ENCODE measurements around the gene HOXA7.

Gene HOXA7

DNA sequence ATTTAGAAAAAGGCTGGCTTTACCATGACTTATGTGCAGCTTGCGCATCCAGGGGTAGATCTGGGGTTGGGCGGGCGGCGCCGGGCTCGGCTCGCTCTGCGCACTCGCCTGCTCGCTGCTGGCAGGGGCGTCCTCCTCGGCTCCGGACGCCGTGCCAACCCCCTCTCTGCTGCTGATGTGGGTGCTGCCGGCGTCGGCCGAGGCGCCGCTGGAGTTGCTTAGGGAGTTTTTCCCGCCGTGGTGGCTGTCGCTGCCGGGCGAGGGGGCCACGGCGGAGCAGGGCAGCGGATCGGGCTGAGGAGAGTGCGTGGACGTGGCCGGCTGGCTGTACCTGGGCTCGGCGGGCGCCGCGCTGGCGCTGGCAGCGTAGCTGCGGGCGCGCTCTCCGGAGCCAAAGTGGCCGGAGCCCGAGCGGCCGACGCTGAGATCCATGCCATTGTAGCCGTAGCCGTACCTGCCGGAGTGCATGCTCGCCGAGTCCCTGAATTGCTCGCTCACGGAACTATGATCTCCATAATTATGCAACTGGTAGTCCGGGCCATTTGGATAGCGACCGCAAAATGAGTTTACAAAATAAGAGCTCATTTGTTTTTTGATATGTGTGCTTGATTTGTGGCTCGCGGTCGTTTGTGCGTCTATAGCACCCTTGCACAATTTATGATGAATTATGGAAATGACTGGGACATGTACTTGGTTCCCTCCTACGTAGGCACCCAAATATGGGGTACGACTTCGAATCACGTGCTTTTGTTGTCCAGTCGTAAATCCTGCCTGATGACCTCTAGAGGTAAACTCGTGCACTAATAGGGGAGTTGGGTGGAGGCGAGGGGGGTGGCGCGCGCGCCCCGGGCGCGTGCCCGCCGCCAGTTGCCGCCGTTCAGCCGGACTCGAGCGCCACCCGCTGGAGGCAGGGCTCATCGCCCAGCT, 13.2 kb downstream of the HOXA7 start, which contains the start of gene HOXA5:
HOXA5 (minus strand) TSS at position 659 of the 927 bp plus-strand sequence; CDS start at position 585, 74 bp downstream.
- no peaks in the 10 kb centered on the region for H3K4me1 ChIP-seq (ENCODE audit: insufficient read depth, low read length)
- H3K27ac ChIP-seq (ENCODE audit: low read length): no peak within 1 kb of the TSS
- H3K9me3 ChIP-seq (ENCODE audit: insufficient read depth, low read depth, low read length): peaks cover 14% of the 10 kb centered on the region; the same call in 1 of the 2 replicates
- no peaks in the 10 kb centered on the region for H3K36me3 ChIP-seq (ENCODE audit: insufficient read depth, low read depth, low read length)
- peaks cover 100% of the 10 kb centered on the region for H3K27me3 ChIP-seq (ENCODE audit: insufficient read depth, low read length)
- peak within 1 kb of the TSS; percentile 66 for H3K4me3 ChIP-seq (ENCODE audit: low read length)
- H3K9ac ChIP-seq (ENCODE audit: low read depth, low read length): no peak within 1 kb of the TSS

DNA sequence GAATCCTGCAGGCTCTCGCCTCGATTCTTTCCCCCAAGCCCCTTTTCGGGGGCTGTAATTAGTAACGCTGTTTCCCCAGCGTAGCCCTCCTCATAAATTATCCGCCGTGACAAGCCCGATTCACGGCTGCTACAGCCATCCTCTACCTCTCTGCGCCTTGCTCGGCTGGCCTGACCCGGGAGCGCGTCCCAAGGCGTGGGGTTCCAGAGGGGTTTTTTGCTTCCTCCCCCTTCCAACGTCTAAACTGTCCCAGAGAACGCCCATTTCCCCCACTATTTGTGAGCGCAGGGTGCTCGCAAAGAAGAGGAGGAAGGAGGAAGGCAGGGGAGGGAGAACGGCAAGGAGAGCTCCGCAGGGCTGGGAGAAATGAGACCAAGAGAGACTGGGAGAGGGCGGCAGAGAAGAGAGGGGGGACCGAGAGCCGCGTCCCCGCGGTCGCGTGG, 13.9 kb downstream of the HOXA7 start:
- Histone ChIP-seq H3K27me3 (ENCODE audit: insufficient read depth, low read length) (peaks cover 100% of the 10 kb centered on the region), H3K27ac (ENCODE audit: low read length) (no peak overlapping the region), H3K9ac (ENCODE audit: low read depth, low read length) (no peak overlapping the region), H3K9me3 (ENCODE audit: insufficient read depth, low read depth, low read length) (peaks cover 14% of the 10 kb centered on the region; the same call in 1 of the 2 replicates), H3K4me3 (ENCODE audit: low read length) (peak overlapping the region; percentile 66), H3K36me3 (ENCODE audit: insufficient read depth, low read depth, low read length) (no peaks in the 10 kb centered on the region), H3K4me1 (ENCODE audit: insufficient read depth, low read length) (no peaks in the 10 kb centered on the region)

DNA sequence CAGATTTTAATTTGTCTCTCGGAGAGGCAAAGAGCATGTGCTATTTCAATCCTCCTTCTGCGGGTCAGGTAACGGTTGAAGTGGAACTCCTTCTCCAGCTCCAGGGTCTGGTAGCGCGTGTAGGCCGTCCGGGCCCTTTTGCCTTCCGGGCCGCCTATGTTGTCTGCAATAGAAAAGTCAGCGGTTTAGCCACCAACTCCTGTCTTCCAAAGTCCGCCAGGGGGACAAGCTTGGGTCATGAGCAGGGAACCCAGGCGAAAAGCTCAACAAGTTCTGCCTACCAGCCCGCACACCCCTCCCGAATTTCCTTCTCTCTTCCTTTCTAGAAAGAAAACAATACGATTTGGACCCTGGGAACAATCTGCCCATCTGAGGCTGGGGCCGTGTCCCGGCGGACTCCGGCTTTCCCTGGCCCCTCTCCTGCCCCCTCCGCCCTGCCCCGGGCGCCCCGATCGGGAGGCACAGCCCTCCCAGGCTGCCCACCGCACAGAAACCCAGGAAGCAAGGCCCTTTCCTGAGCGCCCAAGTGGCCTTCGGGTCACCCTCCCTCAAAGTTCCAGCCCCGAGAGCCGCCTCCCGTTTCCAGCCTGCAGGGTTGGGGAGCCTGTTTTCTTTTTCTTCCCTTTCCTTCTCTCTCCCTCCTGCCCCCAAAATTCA, 14.4 kb downstream of the HOXA7 start:
- no peaks in the 10 kb centered on the region for H3K36me3 ChIP-seq (ENCODE audit: insufficient read depth, low read depth, low read length)
- no peak overlapping the region for H3K9ac ChIP-seq (ENCODE audit: low read depth, low read length)
- H3K4me1 ChIP-seq (ENCODE audit: insufficient read depth, low read length): no peaks in the 10 kb centered on the region
- H3K27me3 ChIP-seq (ENCODE audit: insufficient read depth, low read length): peaks cover 100% of the 10 kb centered on the region
- H3K9me3 ChIP-seq (ENCODE audit: insufficient read depth, low read depth, low read length): peaks cover 12% of the 10 kb centered on the region; the same call in 1 of the 2 replicates
- H3K4me3 ChIP-seq (ENCODE audit: low read length): no peak overlapping the region
- H3K27ac ChIP-seq (ENCODE audit: low read length): no peak overlapping the region

DNA sequence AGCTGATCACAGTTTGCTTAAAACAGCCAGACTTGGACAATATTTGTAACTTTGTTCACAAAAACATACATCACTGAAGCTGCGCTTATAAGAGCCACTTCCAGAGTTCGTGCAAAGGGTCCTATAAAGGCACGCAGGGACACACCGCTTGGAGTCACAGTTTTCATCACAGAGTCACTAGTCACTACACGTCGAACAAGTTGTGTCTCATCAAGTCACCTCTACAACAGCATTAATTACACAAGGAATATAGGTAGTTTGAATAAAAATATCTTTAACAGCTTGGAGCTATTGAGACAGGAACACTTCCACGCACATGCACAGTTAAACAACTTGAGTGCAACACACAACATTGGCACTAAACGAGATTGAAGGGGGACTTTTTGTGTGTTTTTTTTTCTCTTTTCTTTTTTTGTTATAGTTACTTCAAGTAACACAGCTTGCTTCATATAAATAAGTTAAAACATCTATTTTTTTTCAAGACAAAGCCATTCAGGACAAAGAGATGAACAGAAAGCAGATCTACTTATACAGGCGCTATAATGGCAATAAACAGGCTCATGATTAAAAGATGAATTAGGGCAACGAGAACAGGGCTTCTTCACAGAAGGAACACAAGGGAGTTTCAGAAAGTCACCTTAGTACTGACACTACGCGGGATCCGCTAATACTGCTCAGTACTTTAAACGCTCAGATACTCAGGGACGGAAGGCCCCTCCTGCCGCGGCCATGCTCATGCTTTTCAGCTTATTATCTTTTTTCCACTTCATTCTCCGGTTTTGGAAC, 15.1 kb downstream of the HOXA7 start:
- H3K27ac ChIP-seq (ENCODE audit: low read length): no peak overlapping the region
- no peaks in the 10 kb centered on the region for H3K4me1 ChIP-seq (ENCODE audit: insufficient read depth, low read length)
- no peak overlapping the region for H3K4me3 ChIP-seq (ENCODE audit: low read length)
- H3K27me3 ChIP-seq (ENCODE audit: insufficient read depth, low read length): peaks cover 100% of the 10 kb centered on the region
- peaks cover 5% of the 10 kb centered on the region; the same call in 1 of the 2 replicates for H3K9me3 ChIP-seq (ENCODE audit: insufficient read depth, low read depth, low read length)
- H3K36me3 ChIP-seq (ENCODE audit: insufficient read depth, low read depth, low read length): no peaks in the 10 kb centered on the region
- no peak overlapping the region for H3K9ac ChIP-seq (ENCODE audit: low read depth, low read length)

DNA sequence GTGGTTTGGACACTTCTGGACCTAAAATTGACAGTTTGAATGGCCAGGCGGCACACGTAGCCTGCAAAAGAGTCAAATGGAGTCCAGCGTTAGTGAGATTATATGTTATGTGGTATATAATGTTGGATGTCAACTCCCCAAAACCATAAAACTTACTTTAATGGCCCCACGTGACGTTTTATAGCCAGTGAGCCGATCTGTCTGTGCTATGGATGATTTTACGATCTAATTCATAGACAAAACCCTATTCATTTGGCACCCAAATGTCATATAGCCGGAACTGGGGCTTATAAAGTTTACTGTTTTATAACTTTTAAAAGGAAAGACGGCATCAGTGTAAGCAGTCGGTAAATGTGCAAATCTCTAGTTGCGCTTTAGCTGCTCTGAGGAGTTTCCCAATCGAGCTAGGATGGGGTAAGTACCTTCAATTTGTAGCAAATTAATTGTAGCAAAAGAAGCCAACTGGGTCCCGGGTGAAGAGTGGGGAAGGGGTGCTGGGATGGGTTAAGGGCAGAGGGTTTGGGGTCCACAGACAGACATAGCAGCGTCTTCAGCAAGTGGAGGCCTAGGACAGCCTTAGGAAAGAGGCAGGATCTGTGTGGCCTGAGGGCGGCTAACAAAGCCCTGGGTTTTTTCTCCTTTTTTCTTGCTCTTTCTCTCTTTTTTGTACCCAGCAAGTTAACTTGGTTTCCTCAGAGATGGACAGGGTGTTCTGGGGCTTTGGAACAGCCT, 16.2 kb downstream of the HOXA7 start:
- Histone ChIP-seq H3K4me3 (ENCODE audit: low read length) (no peak overlapping the region), H3K27ac (ENCODE audit: low read length) (no peak overlapping the region), H3K9ac (ENCODE audit: low read depth, low read length) (no peak overlapping the region), H3K27me3 (ENCODE audit: insufficient read depth, low read length) (peaks cover 100% of the 10 kb centered on the region), H3K9me3 (ENCODE audit: insufficient read depth, low read depth, low read length) (peaks cover 5% of the 10 kb centered on the region; the same call in 1 of the 2 replicates), H3K36me3 (ENCODE audit: insufficient read depth, low read depth, low read length) (no peaks in the 10 kb centered on the region), H3K4me1 (ENCODE audit: insufficient read depth, low read length) (no peaks in the 10 kb centered on the region)

DNA sequence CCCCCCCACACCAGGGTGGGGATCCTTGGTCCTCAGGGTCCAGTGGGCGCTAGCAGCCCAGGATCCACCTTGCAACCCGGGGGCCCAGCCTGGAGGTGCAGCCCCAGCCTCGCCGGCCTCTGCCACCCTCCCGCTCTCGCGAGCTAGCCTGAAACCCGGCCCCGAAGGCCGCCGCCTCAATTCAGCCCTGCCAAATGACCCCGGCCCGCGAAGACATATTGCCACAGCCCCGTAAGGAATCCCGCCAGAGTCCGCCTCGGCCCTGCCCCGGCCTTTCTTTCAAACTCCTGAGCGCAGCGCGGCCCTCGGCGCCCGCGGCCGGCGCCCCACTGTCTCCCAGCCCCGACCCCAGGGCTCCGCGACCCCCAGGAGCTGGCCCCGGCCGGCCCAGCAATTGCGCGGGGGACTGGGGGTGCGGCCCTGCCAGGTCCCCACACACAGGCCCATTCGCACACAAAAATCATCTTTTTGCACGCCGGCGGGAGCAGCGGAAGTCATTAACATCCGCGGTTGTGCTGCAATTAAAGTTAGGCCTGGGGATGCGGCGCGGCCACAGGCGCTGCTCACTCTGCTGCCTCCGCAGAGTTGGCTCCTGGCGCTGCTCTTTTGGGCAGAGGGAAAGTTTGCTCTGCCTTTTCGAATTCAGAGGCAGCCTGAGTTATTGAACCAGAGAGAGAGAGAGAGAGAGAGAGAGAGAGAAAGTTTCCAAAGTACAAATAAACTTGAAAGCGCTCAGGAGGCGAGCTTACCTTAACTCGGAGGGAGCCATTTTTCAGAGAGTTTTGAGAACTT, 16.9 kb downstream of the HOXA7 start:
- Histone ChIP-seq H3K27ac (ENCODE audit: low read length) (no peak overlapping the region), H3K9ac (ENCODE audit: low read depth, low read length) (no peak overlapping the region), H3K27me3 (ENCODE audit: insufficient read depth, low read length) (peaks cover 100% of the 10 kb centered on the region), H3K36me3 (ENCODE audit: insufficient read depth, low read depth, low read length) (no peaks in the 10 kb centered on the region), H3K9me3 (ENCODE audit: insufficient read depth, low read depth, low read length) (peaks cover 5% of the 10 kb centered on the region; the same call in 1 of the 2 replicates), H3K4me3 (ENCODE audit: low read length) (no peak overlapping the region), H3K4me1 (ENCODE audit: insufficient read depth, low read length) (no peaks in the 10 kb centered on the region)

DNA sequence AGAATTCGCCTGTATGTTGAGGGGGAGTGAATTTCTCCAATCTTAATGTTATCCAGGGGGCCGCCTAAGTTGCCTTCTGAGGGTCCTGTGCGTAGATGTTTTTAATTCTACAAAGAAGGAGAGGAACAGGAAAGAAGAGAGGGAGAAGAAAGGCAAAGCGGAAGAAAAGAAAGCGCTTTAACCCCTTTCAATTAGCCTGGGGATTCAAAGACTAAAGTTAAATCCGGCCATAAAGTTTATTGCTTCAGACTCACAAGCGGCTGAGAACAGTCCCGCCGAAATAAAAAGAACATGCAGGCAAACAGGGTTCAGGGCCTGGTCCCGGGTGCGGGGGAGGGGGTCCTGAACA, 17.5 kb downstream of the HOXA7 start:
- Histone ChIP-seq H3K4me3 (ENCODE audit: low read length) (no peak overlapping the region), H3K4me1 (ENCODE audit: insufficient read depth, low read length) (no peaks in the 10 kb centered on the region), H3K27me3 (ENCODE audit: insufficient read depth, low read length) (peaks cover 100% of the 10 kb centered on the region), H3K36me3 (ENCODE audit: insufficient read depth, low read depth, low read length) (no peaks in the 10 kb centered on the region), H3K9me3 (ENCODE audit: insufficient read depth, low read depth, low read length) (peaks cover 5% of the 10 kb centered on the region; the same call in 1 of the 2 replicates), H3K27ac (ENCODE audit: low read length) (no peak overlapping the region), H3K9ac (ENCODE audit: low read depth, low read length) (no peak overlapping the region)

DNA sequence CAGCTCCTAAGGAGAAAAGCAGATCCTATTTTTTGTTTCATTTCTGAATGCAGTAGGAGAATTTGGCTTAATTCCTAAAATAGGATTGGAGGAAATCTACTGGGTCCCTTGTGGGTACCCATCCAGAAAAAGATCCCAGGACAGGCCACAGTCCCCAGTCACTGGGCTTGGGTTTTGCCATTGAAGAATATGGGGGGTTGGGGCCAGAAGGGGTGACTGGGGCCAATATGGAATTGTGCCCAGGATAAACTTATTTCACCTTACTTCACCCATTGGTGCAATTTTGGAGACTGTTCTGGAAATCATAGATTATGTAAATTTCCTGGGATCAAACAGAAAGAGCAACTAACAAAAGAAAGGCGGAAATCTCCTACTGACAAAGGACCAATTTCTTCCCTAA, 18.0 kb downstream of the HOXA7 start:
- Histone ChIP-seq H3K4me3 (ENCODE audit: low read length) (no peak overlapping the region), H3K4me1 (ENCODE audit: insufficient read depth, low read length) (no peaks in the 10 kb centered on the region), H3K36me3 (ENCODE audit: insufficient read depth, low read depth, low read length) (no peaks in the 10 kb centered on the region), H3K9me3 (ENCODE audit: insufficient read depth, low read depth, low read length) (peaks cover 5% of the 10 kb centered on the region; the same call in 1 of the 2 replicates), H3K27ac (ENCODE audit: low read length) (no peak overlapping the region), H3K27me3 (ENCODE audit: insufficient read depth, low read length) (peaks cover 100% of the 10 kb centered on the region), H3K9ac (ENCODE audit: low read depth, low read length) (no peak overlapping the region)

DNA sequence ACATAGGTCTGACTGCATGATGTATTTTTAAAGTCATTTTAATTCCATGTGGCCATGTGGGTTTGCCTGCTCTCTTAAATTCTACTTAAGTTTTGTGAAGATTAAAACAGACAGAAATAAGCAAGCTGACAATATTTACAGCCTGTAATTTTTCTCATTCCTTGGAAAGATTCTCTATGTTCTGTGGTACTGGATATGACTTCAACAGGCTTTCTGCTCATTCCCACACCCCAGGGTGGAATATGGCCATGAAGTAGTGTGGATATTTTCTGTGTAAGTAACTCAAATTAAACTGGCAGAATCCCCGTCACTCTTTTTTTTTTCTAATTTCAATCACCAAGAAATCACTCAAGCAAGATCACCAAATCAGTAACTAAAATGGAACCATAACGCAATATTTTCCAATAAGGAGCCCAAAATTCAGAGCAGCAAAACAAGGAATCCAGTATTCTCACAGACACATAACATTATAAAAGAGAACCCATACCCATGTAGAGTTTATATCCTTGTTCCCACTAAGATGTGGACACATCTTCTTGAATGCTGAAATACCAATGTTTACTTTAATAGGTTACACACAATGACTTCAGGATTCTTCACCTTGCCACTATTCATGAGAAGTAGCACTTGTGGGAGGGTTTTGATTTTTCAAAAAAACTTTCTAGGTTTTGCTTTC, 18.7 kb downstream of the HOXA7 start:
- Histone ChIP-seq H3K4me1 (ENCODE audit: insufficient read depth, low read length) (no peaks in the 10 kb centered on the region), H3K9ac (ENCODE audit: low read depth, low read length) (no peak overlapping the region), H3K4me3 (ENCODE audit: low read length) (no peak overlapping the region), H3K27me3 (ENCODE audit: insufficient read depth, low read length) (peaks cover 100% of the 10 kb centered on the region), H3K27ac (ENCODE audit: low read length) (no peak overlapping the region), H3K9me3 (ENCODE audit: insufficient read depth, low read depth, low read length) (peaks cover 5% of the 10 kb centered on the region; the same call in 1 of the 2 replicates), H3K36me3 (ENCODE audit: insufficient read depth, low read depth, low read length) (no peaks in the 10 kb centered on the region)

DNA sequence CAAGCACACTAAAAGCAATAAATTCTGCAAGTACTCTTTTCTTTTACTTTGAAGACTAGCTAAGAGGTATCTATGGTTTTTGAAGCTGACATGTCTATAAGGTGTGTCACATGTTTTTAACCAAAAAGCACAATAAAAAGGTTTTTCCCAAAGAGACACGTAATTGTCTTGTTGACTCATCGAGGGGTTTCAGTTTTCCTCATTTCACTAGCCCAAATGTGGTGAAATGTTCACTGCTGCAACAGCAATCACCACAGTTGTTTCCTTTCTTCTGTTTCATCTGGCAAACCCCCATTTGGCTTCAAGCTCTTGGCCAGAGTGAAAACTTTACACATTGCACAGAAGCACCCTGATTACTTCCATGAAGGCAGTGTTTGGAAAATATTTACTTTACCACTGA, 22.1 kb downstream of the HOXA7 start:
- Histone ChIP-seq H3K27ac (ENCODE audit: low read length) (no peak overlapping the region), H3K9me3 (ENCODE audit: insufficient read depth, low read depth, low read length) (peaks cover 2% of the 10 kb centered on the region; the same call in 1 of the 2 replicates), H3K36me3 (ENCODE audit: insufficient read depth, low read depth, low read length) (no peaks in the 10 kb centered on the region), H3K4me3 (ENCODE audit: low read length) (no peak overlapping the region), H3K4me1 (ENCODE audit: insufficient read depth, low read length) (no peaks in the 10 kb centered on the region), H3K9ac (ENCODE audit: low read depth, low read length) (no peak overlapping the region), H3K27me3 (ENCODE audit: insufficient read depth, low read length) (peaks cover 100% of the 10 kb centered on the region)
